ENCODE results near the gene HMX1. TPM values are rescaled to one million over a fixed set of nuclear protein-coding genes. Genes with fewer than 3 reads are reported as not detected.

HMX1 gene
- total RNA-seq, 2 experiments from 2014 or later, result not detected

GRCh38 chr4:8906668-8906970 is 35.0 kb upstream of the HMX1 start:
- intact Hi-C loops (cut with micrococcal nuclease; ENCODE audit: unreplicated experiment), result no loop called here
- BruUV-seq (replicated peaks), result no TSS peak
- H3K4me1 ChIP-seq (ENCODE audit: insufficient read depth, low read length, poor library complexity, severe bottlenecking), result no peaks in the 10 kb centered on the region
- no peaks in the 10 kb centered on the region for H3K9me3 ChIP-seq (ENCODE audit: low read length)
- H3K36me3 ChIP-seq (ENCODE audit: insufficient read depth, low read length), result no peaks in the 10 kb centered on the region
- POLR2A ChIA-PET, result no interaction called here
- no peak overlapping the region for H3K4me3 ChIP-seq (ENCODE audit: low read depth, low read length, poor library complexity, severe bottlenecking)
- TF ChIP-seq CTCF (conservative IDR thresholded peaks at IDR 0.05; ENCODE audit: low read length) (no peak), EZH2phosphoT487 (IDR thresholded peaks at IDR 0.05; ENCODE audit: borderline replicate concordance, low read depth, low read length) (no peak)
- CTCF ChIA-PET (ENCODE audit: unreplicated experiment), result no interaction called here
- H3K9me2 ChIP-seq (ENCODE audit: insufficient read depth, low read length), result no peaks in the 10 kb centered on the region
- no peak overlapping the region for H3K4me2 ChIP-seq (ENCODE audit: low read length)
- H4K20me1 ChIP-seq (ENCODE audit: insufficient read depth, low read length), result no peaks in the 10 kb centered on the region
- H3K79me2 ChIP-seq (ENCODE audit: insufficient read depth, low read depth, low read length), result no peaks in the 10 kb centered on the region
- no peak overlapping the region for H3K27ac ChIP-seq (ENCODE audit: low read depth, low read length, poor library complexity, severe bottlenecking)
- DNase-seq (ENCODE audit: low spot score), result no peak
- H2AFZ ChIP-seq (ENCODE audit: low read length), result no peak overlapping the region

- no peak overlapping the region for H3K4me3 ChIP-seq (ENCODE audit: low read depth, low read length, poor library complexity, severe bottlenecking)
- H4K20me1 ChIP-seq (ENCODE audit: insufficient read depth, low read length), result no peaks in the 10 kb centered on the region
- H3K27ac ChIP-seq (ENCODE audit: low read depth, low read length, poor library complexity, severe bottlenecking), result no peak overlapping the region
- no TSS peak for BruUV-seq (replicated peaks)
- H3K36me3 ChIP-seq (ENCODE audit: insufficient read depth, low read length), result no peaks in the 10 kb centered on the region
- H2AFZ ChIP-seq (ENCODE audit: low read length), result no peak overlapping the region
- no peaks in the 10 kb centered on the region for H3K4me1 ChIP-seq (ENCODE audit: insufficient read depth, low read length, poor library complexity, severe bottlenecking)
- H3K4me2 ChIP-seq (ENCODE audit: low read length), result no peak overlapping the region
- no peak for TF ChIP-seq CTCF (conservative IDR thresholded peaks at IDR 0.05; ENCODE audit: low read length)
- TF ChIP-seq EZH2phosphoT487 (IDR thresholded peaks at IDR 0.05; ENCODE audit: borderline replicate concordance, low read depth, low read length), result no peak
- no peaks in the 10 kb centered on the region for H3K79me2 ChIP-seq (ENCODE audit: insufficient read depth, low read depth, low read length)
- no peak for DNase-seq (ENCODE audit: low spot score)
- no peaks in the 10 kb centered on the region for H3K9me3 ChIP-seq (ENCODE audit: low read length)
- H3K9me2 ChIP-seq (ENCODE audit: insufficient read depth, low read length), result no peaks in the 10 kb centered on the region
- intact Hi-C loops (cut with micrococcal nuclease; ENCODE audit: unreplicated experiment), result no loop called here
- ChIA-PET POLR2A (interaction anchor here (0.6 kb wide), 1 partner anchor 1230 kb away, joined by 9 read pairs; no protein-coding TSS in a partner anchor), CTCF (ENCODE audit: unreplicated experiment) (no interaction called here)
These were observed 34.4 kb upstream of the HMX1 start for GRCh38 chr4:8905773-8906667.

GRCh38 chr4:8905226-8905772 is 33.7 kb upstream of the HMX1 start:
- intact Hi-C loops (cut with micrococcal nuclease; ENCODE audit: unreplicated experiment), result no loop called here
- TF ChIP-seq EZH2phosphoT487 (IDR thresholded peaks at IDR 0.05; ENCODE audit: borderline replicate concordance, low read depth, low read length) (no peak), CTCF (conservative IDR thresholded peaks at IDR 0.05; ENCODE audit: low read length) (no peak)

More at GRCh38 chr4:8905226-8905772, 33.7 kb upstream of the HMX1 start:
- H2AFZ ChIP-seq (ENCODE audit: low read length), result no peak overlapping the region
- H4K20me1 ChIP-seq (ENCODE audit: insufficient read depth, low read length), result no peaks in the 10 kb centered on the region
- H3K4me2 ChIP-seq (ENCODE audit: low read length), result no peak overlapping the region
- H3K9me2 ChIP-seq (ENCODE audit: insufficient read depth, low read length), result no peaks in the 10 kb centered on the region
- no peaks in the 10 kb centered on the region for H3K4me1 ChIP-seq (ENCODE audit: insufficient read depth, low read length, poor library complexity, severe bottlenecking)
- no peak overlapping the region for H3K4me3 ChIP-seq (ENCODE audit: low read depth, low read length, poor library complexity, severe bottlenecking)
- BruUV-seq (replicated peaks), result no TSS peak
- H3K79me2 ChIP-seq (ENCODE audit: insufficient read depth, low read depth, low read length), result no peaks in the 10 kb centered on the region
- H3K36me3 ChIP-seq (ENCODE audit: insufficient read depth, low read length), result no peaks in the 10 kb centered on the region
- no peaks in the 10 kb centered on the region for H3K9me3 ChIP-seq (ENCODE audit: low read length)
- POLR2A ChIA-PET, result interaction anchor here (0.6 kb wide), 1 partner anchor 1229 kb away, joined by 9 read pairs; no protein-coding TSS in a partner anchor
- DNase-seq (ENCODE audit: low spot score), result no peak
- CTCF ChIA-PET (ENCODE audit: unreplicated experiment), result no interaction called here
- no peak overlapping the region for H3K27ac ChIP-seq (ENCODE audit: low read depth, low read length, poor library complexity, severe bottlenecking)
